H9 (cell line): ENCODE results near the gene PPP1R9A. TPM values are rescaled to one million over a fixed set of nuclear protein-coding genes. Genes with fewer than 3 reads are reported as not detected.

Experiments
- DNase-seq: peaks from one replicate; pipeline ENCODE4 v3.0.0-alpha.2; 2017
- H2AFZ ChIP-seq: one replicate; pipeline ENCODE4 v1.6.1; 2013; ENCODE audit warnings: mild to moderate bottlenecking, low read length, control low read depth, moderate library complexity
- H2AK5ac ChIP-seq: 2 replicates; pipeline ENCODE4 v1.6.1; 2013; ENCODE audit warnings: low read length, control low read depth, mixed read lengths; ENCODE audit not compliant: insufficient read length
- H2BK120ac ChIP-seq: one replicate; pipeline ENCODE4 v1.6.1; 2013; ENCODE audit warnings: low read depth, mild to moderate bottlenecking, low read length, control low read depth, inconsistent platforms; ENCODE audit not compliant: poor library complexity, severe bottlenecking
- H2BK12ac ChIP-seq: 2 replicates; pipeline ENCODE4 v1.6.1; 2013; ENCODE audit warnings: low read length, control low read depth, mixed read lengths, low read depth; ENCODE audit not compliant: insufficient read length
- H2BK15ac ChIP-seq: 2 replicates; pipeline ENCODE4 v1.6.1; 2013; ENCODE audit warnings: low read depth, low read length, control low read depth
- H2BK20ac ChIP-seq: one replicate; pipeline ENCODE4 v1.6.1; 2013; ENCODE audit warnings: low read depth, mild to moderate bottlenecking, low read length, control low read depth, inconsistent platforms; ENCODE audit not compliant: poor library complexity, severe bottlenecking
- H2BK5ac ChIP-seq: 2 replicates; pipeline ENCODE4 v1.6.1; 2013; ENCODE audit warnings: low read length, control low read depth, mixed read lengths; ENCODE audit not compliant: insufficient read length
- H3K14ac ChIP-seq: 2 replicates; pipeline ENCODE4 v1.6.1; 2013; ENCODE audit warnings: low read length, control low read depth; ENCODE audit not compliant: insufficient read depth
- H3K18ac ChIP-seq: 2 replicates; pipeline ENCODE4 v1.6.1; 2013; ENCODE audit warnings: low read depth, mild to moderate bottlenecking, mixed read lengths, low read length, control low read depth; ENCODE audit not compliant: insufficient read length
- H3K23ac ChIP-seq: 2 replicates; pipeline ENCODE4 v1.6.1; 2013; ENCODE audit warnings: low read length, control low read depth, mixed read lengths, low read depth; ENCODE audit not compliant: insufficient read length
- H3K23me2 ChIP-seq: 2 replicates; pipeline ENCODE4 v1.6.1; 2013; ENCODE audit warnings: low read depth, mild to moderate bottlenecking, mixed read lengths, low read length, control low read depth; ENCODE audit not compliant: insufficient read length, poor library complexity, severe bottlenecking
- H3K27ac ChIP-seq: 2 replicates; pipeline ENCODE4 v1.5.1; 2013; ENCODE audit warnings: low read length, control low read depth, mixed read lengths, low read depth; ENCODE audit not compliant: insufficient read length
- H3K27me3 ChIP-seq: 2 replicates; pipeline ENCODE4 v1.6.1; 2013; ENCODE audit warnings: low read length, control low read depth, inconsistent platforms; ENCODE audit not compliant: insufficient read depth
- H3K4ac ChIP-seq: 2 replicates; pipeline ENCODE4 v1.6.1; 2013; ENCODE audit warnings: low read depth, mild to moderate bottlenecking, control low read depth, inconsistent platforms, low read length, moderate library complexity
- H3K4me1 ChIP-seq: 2 replicates; pipeline ENCODE4 v1.6.1; 2013; ENCODE audit warnings: low read length, control low read depth, inconsistent platforms; ENCODE audit not compliant: insufficient read depth
- H3K4me2 ChIP-seq: 2 replicates; pipeline ENCODE4 v1.6.1; 2013; ENCODE audit warnings: low read length, control low read depth, mixed read lengths; ENCODE audit not compliant: insufficient read length, insufficient read depth
- H3K56ac ChIP-seq: 2 replicates; pipeline ENCODE4 v1.6.1; 2013; ENCODE audit warnings: low read depth, mild to moderate bottlenecking, mixed read lengths, low read length, control low read depth; ENCODE audit not compliant: insufficient read length
- H3K79me1 ChIP-seq: 2 replicates; pipeline ENCODE4 v1.6.1; 2013; ENCODE audit warnings: low read depth, mild to moderate bottlenecking, moderate library complexity, low read length, control low read depth, inconsistent platforms; ENCODE audit not compliant: insufficient read depth, poor library complexity, severe bottlenecking
- H3K79me2 ChIP-seq: 2 replicates; pipeline ENCODE4 v1.6.1; 2013; ENCODE audit warnings: low read length, control low read depth, inconsistent platforms; ENCODE audit not compliant: insufficient read depth
- H3K9ac ChIP-seq: 2 replicates; pipeline ENCODE4 v1.6.1; 2013; ENCODE audit warnings: low read length, control low read depth, mixed read lengths; ENCODE audit not compliant: insufficient read length; ENCODE audit errors: extremely low read depth
- H3K9me3 ChIP-seq: one replicate; pipeline ENCODE4 v1.6.1; 2013; ENCODE audit warnings: low read depth, low read length, inconsistent platforms; ENCODE audit not compliant: control insufficient read depth
- H3T11ph ChIP-seq: one replicate; pipeline ENCODE4 v1.6.1; 2013; ENCODE audit warnings: mild to moderate bottlenecking, low read length, control low read depth, inconsistent platforms
- H4K20me1 ChIP-seq: one replicate; pipeline ENCODE4 v1.6.1; 2013; ENCODE audit not compliant: control insufficient read depth, insufficient read length, insufficient read depth
- H4K5ac ChIP-seq: 2 replicates; pipeline ENCODE4 v1.6.1; 2013; ENCODE audit warnings: low read depth, mild to moderate bottlenecking, mixed read lengths, low read length, control low read depth; ENCODE audit not compliant: insufficient read length
- H4K8ac ChIP-seq: replicated peaks from 2 replicates; pipeline ENCODE4 v1.6.1; 2013; ENCODE audit warnings: low read length, control low read depth, mixed read lengths, low read depth; ENCODE audit not compliant: insufficient read length
- H4K91ac ChIP-seq: 2 replicates; pipeline ENCODE4 v1.6.1; 2013; ENCODE audit warnings: low read depth, mild to moderate bottlenecking, moderate library complexity, mixed read lengths, low read length, control low read depth; ENCODE audit not compliant: insufficient read length
- H3K27ac Mint-ChIP-seq, 3 experiments: 2 replicates in 2 of 3; 3 replicates in 1 of 3; pipeline ENCODE4 v1.8.0; 2020 to 2021; ENCODE audit warnings: mixed read lengths in 3 of 3, mild to moderate bottlenecking in 1 of 3, moderate library complexity in 1 of 3
- H3K27me3 Mint-ChIP-seq: 2 replicates; pipeline ENCODE4 v1.8.0; 2021; ENCODE audit warnings: low read depth, mild to moderate bottlenecking, moderate library complexity, mixed read lengths
- H3K36me3 Mint-ChIP-seq, 3 experiments: 2 replicates in 2 of 3; 3 replicates in 1 of 3; pipeline ENCODE4 v1.8.0; 2020 to 2021; ENCODE audit warnings: low read depth in 3 of 3, mixed read lengths in 3 of 3; ENCODE audit not compliant: insufficient read depth in 1 of 3
- H3K4me1 Mint-ChIP-seq, 2 experiments: 2 replicates each; pipeline ENCODE4 v1.8.0; 2020; ENCODE audit warnings: mixed read lengths in 2 of 2
- H3K4me3 Mint-ChIP-seq, 2 experiments: 2 replicates in 1 of 2; 3 replicates in 1 of 2; pipeline ENCODE4 v1.8.0; 2020 to 2021; ENCODE audit warnings: mild to moderate bottlenecking in 2 of 2, mixed read lengths in 2 of 2, moderate library complexity in 1 of 2
- H3K9me3 Mint-ChIP-seq, 2 experiments: 2 replicates in 1 of 2; 3 replicates in 1 of 2; pipeline ENCODE4 v1.8.0; 2020; ENCODE audit warnings: mild to moderate bottlenecking in 2 of 2, mixed read lengths in 2 of 2, moderate library complexity in 1 of 2
- CTCF ChIP-seq: fragments of 200-600 bp; sonication (generic); conservative IDR thresholded peaks from 3 replicates; pipeline ENCODE4 v1.8.0; 2021; ENCODE audit warnings: antibody characterized with exemption, mild to moderate bottlenecking
- WGBS: extraction: QIAGEN DNeasy Blood & Tissue Kit; methylation state at CpG from one replicate; pipeline ENCODE4 v1.1.7; 2013; ENCODE audit warnings: missing lambda C conversion rate, low lambda C conversion rate, mixed read lengths; ENCODE audit not compliant: insufficient read length; ENCODE audit errors: extremely low coverage; 5-methylcytosine and 5-hydroxymethylcytosine counted together
- total RNA-seq: library from RNA; stranded (reverse); gene quantifications from 2 replicates; pipeline ENCODE4 v1.2.1, GENCODE V29; 2021

The PPP1R9A gene
- total RNA-seq, 1 experiment from 2014 or later = 17.0 TPM

GRCh38 chr7:95290166-95290830 lies 382.9 kb downstream of the PPP1R9A start:
- H4K8ac ChIP-seq = no peak overlapping the region
- no peak overlapping the region for H3K9ac ChIP-seq
- no peak overlapping the region for H2BK120ac ChIP-seq
- no peaks in the 10 kb centered on the region for H3K79me1 ChIP-seq
- Mint-ChIP-seq H3K9me3 (no peaks in the 10 kb centered on the region), H3K27me3 (no peaks in the 10 kb centered on the region), H3K36me3 (peaks cover 0 to 15% (median 15%) of the 10 kb centered on the region in 3 experiments; a peak in 6 of 7 replicates), H3K4me3 (no peak overlapping the region), H3K27ac (peak overlapping the region in 1 of 3 experiments; percentile 57; a peak in 2 of 7 replicates), H3K4me1 (peaks cover 9 to 15% of the 10 kb centered on the region in 2 experiments)
- H3K4me1 ChIP-seq = no peaks in the 10 kb centered on the region
- H3K9me3 ChIP-seq = no peaks in the 10 kb centered on the region
- H3K4ac ChIP-seq = no peak overlapping the region
- no peaks in the 10 kb centered on the region for H3K23me2 ChIP-seq
- H3T11ph ChIP-seq = no peak overlapping the region
- no peak overlapping the region for H2BK15ac ChIP-seq
- no peak overlapping the region for H2AFZ ChIP-seq
- no peak overlapping the region for H3K18ac ChIP-seq
- H4K5ac ChIP-seq = no peak overlapping the region
- no peak overlapping the region for H3K27ac ChIP-seq
- H3K56ac ChIP-seq = no peak overlapping the region
- no CpG with 5 or more reads among the region's 7 CpGs for WGBS
- no peak overlapping the region for H3K14ac ChIP-seq
- H2BK5ac ChIP-seq = no peak overlapping the region
- H4K91ac ChIP-seq = no peak overlapping the region
- H4K20me1 ChIP-seq = no peaks in the 10 kb centered on the region
- H3K79me2 ChIP-seq = no peaks in the 10 kb centered on the region
- H2BK20ac ChIP-seq = no peak overlapping the region
- H3K4me2 ChIP-seq = no peak overlapping the region
- H2AK5ac ChIP-seq = no peak overlapping the region
- H2BK12ac ChIP-seq = no peak overlapping the region
- no peak overlapping the region for H3K23ac ChIP-seq
- DNase-seq = no peak
- no peak for TF ChIP-seq CTCF
- no peaks in the 10 kb centered on the region for H3K27me3 ChIP-seq
